MM.1S (cell line): ENCODE data around the gene NDUFB2.

Source experiments
- DNase-seq: peaks from one replicate; pipeline ENCODE4 v3.0.0-alpha.2; 2015
- H2AFZ ChIP-seq: fragments of 300-600 bp; sonication (generic); 2 replicates; pipeline ENCODE4 v1.6.0; 2016; ENCODE audit warnings: antibody characterized with exemption, low read length
- H3F3A ChIP-seq: fragments of 300-600 bp; sonication (generic); 2 replicates; pipeline ENCODE4 v1.6.1; 2016; ENCODE audit warnings: mild to moderate bottlenecking, antibody characterized with exemption, low read length, moderate library complexity, mixed read lengths; ENCODE audit not compliant: insufficient read depth
- H3K27ac ChIP-seq: fragments of 300-600 bp; sonication (generic); 2 replicates; pipeline ENCODE4 v1.5.1; 2016; ENCODE audit warnings: mild to moderate bottlenecking, low read length
- H3K27me3 ChIP-seq: fragments of 300-600 bp; sonication (generic); replicated peaks from 2 replicates; pipeline ENCODE4 v1.6.0; 2016; ENCODE audit warnings: low read length; ENCODE audit not compliant: insufficient read depth
- H3K36me3 ChIP-seq: fragments of 300-600 bp; sonication (generic); replicated peaks from 2 replicates; pipeline ENCODE4 v1.6.1; 2016; ENCODE audit warnings: mild to moderate bottlenecking, low read length, mixed read lengths; ENCODE audit not compliant: insufficient read depth
- H3K4me1 ChIP-seq: fragments of 300-600 bp; sonication (generic); 2 replicates; pipeline ENCODE4 v1.6.1; 2016; ENCODE audit warnings: low read length, mixed read lengths
- H3K4me2 ChIP-seq: fragments of 300-600 bp; sonication (generic); 2 replicates; pipeline ENCODE4 v1.6.0; 2016; ENCODE audit warnings: low read depth, low read length
- H3K4me3 ChIP-seq: fragments of 300-600 bp; sonication (generic); 2 replicates; pipeline ENCODE4 v1.5.1; 2016; ENCODE audit warnings: low read length, mixed read lengths
- H3K79me2 ChIP-seq: fragments of 300-600 bp; sonication (generic); 2 replicates; pipeline ENCODE4 v1.6.1; 2016; ENCODE audit warnings: mixed run types, low read length, mixed read lengths
- H3K9ac ChIP-seq: fragments of 300-600 bp; sonication (generic); 2 replicates; pipeline ENCODE4 v1.6.1; 2016; ENCODE audit warnings: low read length, mixed read lengths
- H3K9me2 ChIP-seq: fragments of 300-600 bp; sonication (generic); replicated peaks from 2 replicates; pipeline ENCODE4 v1.6.1; 2016; ENCODE audit warnings: mild to moderate bottlenecking, low read length, mixed read lengths; ENCODE audit not compliant: insufficient read depth
- H3K9me3 ChIP-seq: fragments of 300-600 bp; sonication (generic); replicated peaks from 2 replicates; pipeline ENCODE4 v1.6.1; 2016; ENCODE audit warnings: mild to moderate bottlenecking, low read length, mixed read lengths; ENCODE audit not compliant: insufficient read depth
- H4K20me1 ChIP-seq: fragments of 300-600 bp; sonication (generic); 2 replicates; pipeline ENCODE4 v1.6.1; 2016; ENCODE audit warnings: mild to moderate bottlenecking, low read length, moderate library complexity, mixed read lengths; ENCODE audit not compliant: insufficient read depth
- CTCF ChIP-seq: fragments of 300-600 bp; sonication (generic); IDR thresholded peaks from 2 replicates; pipeline ENCODE4 v1.5.1; 2016; ENCODE audit warnings: antibody characterized with exemption, low read length, mixed read lengths
- EZH2 ChIP-seq: fragments of 300-600 bp; sonication (generic); optimal IDR thresholded peaks from 2 replicates; pipeline ENCODE3; 2017; ENCODE audit warnings: low read depth, mild to moderate bottlenecking, antibody characterized with exemption, low read length, mixed read lengths
- EZH2phosphoT487 ChIP-seq: fragments of 300-600 bp; sonication (generic); IDR thresholded peaks from 2 replicates; pipeline ENCODE4 v1.6.1; 2018; ENCODE audit warnings: antibody characterized with exemption, low read length

Gene NDUFB2

GRCh38 chr7:140696680-140697446 is at the start of gene NDUFB2:
NDUFB2 (plus strand) TSS chr7:140696708; CDS start chr7:140696745, 37 bp downstream.
- Histone ChIP-seq H3K27ac (peak within 1 kb of the TSS; percentile 65), H2AFZ (peak within 1 kb of the TSS; percentile 88), H3F3A (no peaks in the 10 kb centered on the region), H3K9me3 (no peaks in the 10 kb centered on the region), H3K4me2 (peak within 1 kb of the TSS; percentile 81), H3K79me2 (peaks cover 53% of the 10 kb centered on the region), H3K27me3 (no peaks in the 10 kb centered on the region), H3K4me3 (peak within 1 kb of the TSS; percentile 98), H4K20me1 (no peaks in the 10 kb centered on the region; the same call in 1 of the 2 replicates), H3K4me1 (peaks cover 11% of the 10 kb centered on the region), H3K9ac (peak within 1 kb of the TSS; percentile 81), H3K36me3 (no peaks in the 10 kb centered on the region), H3K9me2 (no peaks in the 10 kb centered on the region)
- peak; percentile 85 for DNase-seq
- TF ChIP-seq CTCF (peak; percentile 16; the same call in 1 of the 2 replicates), EZH2phosphoT487 (no peak)

- Histone ChIP-seq H3F3A (no peaks in the 10 kb centered on the region), H2AFZ (no peak overlapping the region), H3K9ac (no peak overlapping the region), H3K9me3 (no peaks in the 10 kb centered on the region), H3K79me2 (no peaks in the 10 kb centered on the region), H3K36me3 (no peaks in the 10 kb centered on the region), H3K4me1 (no peaks in the 10 kb centered on the region), H4K20me1 (no peaks in the 10 kb centered on the region), H3K4me3 (no peak overlapping the region), H3K4me2 (no peak overlapping the region), H3K27me3 (peaks cover 12% of the 10 kb centered on the region), H3K27ac (no peak overlapping the region), H3K9me2 (no peaks in the 10 kb centered on the region)
- peak; percentile 57 for DNase-seq
- peak; percentile 75 for TF ChIP-seq CTCF
- no peak for TF ChIP-seq EZH2
These were observed 49.4 kb upstream of the NDUFB2 start for GRCh38 chr7:140646931-140647647.

- no peaks in the 10 kb centered on the region for H3K9me2 ChIP-seq
- no peak overlapping the region for H3K9ac ChIP-seq
- H3K4me2 ChIP-seq = no peak overlapping the region
- no peaks in the 10 kb centered on the region for H3K4me1 ChIP-seq
- TF ChIP-seq EZH2 (no peak), EZH2phosphoT487 (no peak), CTCF (no peak)
- no peaks in the 10 kb centered on the region for H3K9me3 ChIP-seq
- no peaks in the 10 kb centered on the region for H3K36me3 ChIP-seq
- H3K27me3 ChIP-seq = no peaks in the 10 kb centered on the region
- H2AFZ ChIP-seq = no peak overlapping the region
- no peak for DNase-seq
- no peaks in the 10 kb centered on the region for H4K20me1 ChIP-seq
- no peak overlapping the region for H3K4me3 ChIP-seq
- H3K27ac ChIP-seq = no peak overlapping the region
- H3F3A ChIP-seq = no peaks in the 10 kb centered on the region
- no peaks in the 10 kb centered on the region for H3K79me2 ChIP-seq
These were observed 46.8 kb upstream of the NDUFB2 start for GRCh38 chr7:140649556-140650205.
